ENCODE measurements around the gene RNF223. TPM values are rescaled to one million over a fixed set of nuclear protein-coding genes. Genes with fewer than 3 reads are reported as not detected.

Gene RNF223
- total and polyA plus RNA-seq, 2 of the 13 experiments (the other 11 are each of a cell fraction or from before 2014, with no cell fraction given): 0.03 TPM; not detected in 1

- no peak for TF ChIP-seq DNMT3B (CRISPR knock-in tag; conservative IDR thresholded peaks at IDR 0.05)
- TF ChIP-seq THYN1 (CRISPR knock-in tag; IDR thresholded peaks at IDR 0.05; ENCODE audit: borderline replicate concordance, low read depth): no peak
- TF ChIP-seq DMTF1 (CRISPR knock-in tag; IDR thresholded peaks at IDR 0.05): no peak
- TF ChIP-seq, protein P1, sequence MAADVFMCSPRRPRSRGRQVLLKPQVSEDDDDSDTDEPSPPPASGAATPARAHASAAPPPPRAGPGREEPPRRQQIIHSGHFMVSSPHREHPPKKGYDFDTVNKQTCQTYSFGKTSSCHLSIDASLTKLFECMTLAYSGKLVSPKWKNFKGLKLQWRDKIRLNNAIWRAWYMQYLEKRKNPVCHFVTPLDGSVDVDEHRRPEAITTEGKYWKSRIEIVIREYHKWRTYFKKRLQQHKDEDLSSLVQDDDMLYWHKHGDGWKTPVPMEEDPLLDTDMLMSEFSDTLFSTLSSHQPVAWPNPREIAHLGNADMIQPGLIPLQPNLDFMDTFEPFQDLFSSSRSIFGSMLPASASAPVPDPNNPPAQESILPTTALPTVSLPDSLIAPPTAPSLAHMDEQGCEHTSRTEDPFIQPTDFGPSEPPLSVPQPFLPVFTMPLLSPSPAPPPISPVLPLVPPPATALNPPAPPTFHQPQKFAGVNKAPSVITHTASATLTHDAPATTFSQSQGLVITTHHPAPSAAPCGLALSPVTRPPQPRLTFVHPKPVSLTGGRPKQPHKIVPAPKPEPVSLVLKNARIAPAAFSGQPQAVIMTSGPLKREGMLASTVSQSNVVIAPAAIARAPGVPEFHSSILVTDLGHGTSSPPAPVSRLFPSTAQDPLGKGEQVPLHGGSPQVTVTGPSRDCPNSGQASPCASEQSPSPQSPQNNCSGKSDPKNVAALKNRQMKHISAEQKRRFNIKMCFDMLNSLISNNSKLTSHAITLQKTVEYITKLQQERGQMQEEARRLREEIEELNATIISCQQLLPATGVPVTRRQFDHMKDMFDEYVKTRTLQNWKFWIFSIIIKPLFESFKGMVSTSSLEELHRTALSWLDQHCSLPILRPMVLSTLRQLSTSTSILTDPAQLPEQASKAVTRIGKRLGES (CRISPR knock-in tag; IDR thresholded peaks at IDR 0.05; ENCODE audit: borderline replicate concordance): no peak
- no peak for TF ChIP-seq ZNF230 (CRISPR knock-in tag; IDR thresholded peaks at IDR 0.05)
- peak; percentile 76 for TF ChIP-seq ZNF605 (CRISPR knock-in tag; IDR thresholded peaks at IDR 0.05)
- TF ChIP-seq, protein P2, sequence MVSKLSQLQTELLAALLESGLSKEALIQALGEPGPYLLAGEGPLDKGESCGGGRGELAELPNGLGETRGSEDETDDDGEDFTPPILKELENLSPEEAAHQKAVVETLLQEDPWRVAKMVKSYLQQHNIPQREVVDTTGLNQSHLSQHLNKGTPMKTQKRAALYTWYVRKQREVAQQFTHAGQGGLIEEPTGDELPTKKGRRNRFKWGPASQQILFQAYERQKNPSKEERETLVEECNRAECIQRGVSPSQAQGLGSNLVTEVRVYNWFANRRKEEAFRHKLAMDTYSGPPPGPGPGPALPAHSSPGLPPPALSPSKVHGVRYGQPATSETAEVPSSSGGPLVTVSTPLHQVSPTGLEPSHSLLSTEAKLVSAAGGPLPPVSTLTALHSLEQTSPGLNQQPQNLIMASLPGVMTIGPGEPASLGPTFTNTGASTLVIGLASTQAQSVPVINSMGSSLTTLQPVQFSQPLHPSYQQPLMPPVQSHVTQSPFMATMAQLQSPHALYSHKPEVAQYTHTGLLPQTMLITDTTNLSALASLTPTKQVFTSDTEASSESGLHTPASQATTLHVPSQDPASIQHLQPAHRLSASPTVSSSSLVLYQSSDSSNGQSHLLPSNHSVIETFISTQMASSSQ (IDR thresholded peaks at IDR 0.05; ENCODE audit: low read depth): no peak
- TF ChIP-seq, protein P2 (CRISPR knock-in tag; IDR thresholded peaks at IDR 0.05; ENCODE audit: borderline replicate concordance): peak; percentile 39; the same call in 1 of the 2 replicates
- no peak for TF ChIP-seq NCOR1 (IDR thresholded peaks at IDR 0.05; ENCODE audit: borderline replicate concordance, low read length)
- TF ChIP-seq ATF7 (IDR thresholded peaks at IDR 0.05): no peak
- peak; percentile 26; the same call in 1 of the 2 replicates for TF ChIP-seq ATF7 (CRISPR knock-in tag; IDR thresholded peaks at IDR 0.05)
- TF ChIP-seq, protein P3, sequence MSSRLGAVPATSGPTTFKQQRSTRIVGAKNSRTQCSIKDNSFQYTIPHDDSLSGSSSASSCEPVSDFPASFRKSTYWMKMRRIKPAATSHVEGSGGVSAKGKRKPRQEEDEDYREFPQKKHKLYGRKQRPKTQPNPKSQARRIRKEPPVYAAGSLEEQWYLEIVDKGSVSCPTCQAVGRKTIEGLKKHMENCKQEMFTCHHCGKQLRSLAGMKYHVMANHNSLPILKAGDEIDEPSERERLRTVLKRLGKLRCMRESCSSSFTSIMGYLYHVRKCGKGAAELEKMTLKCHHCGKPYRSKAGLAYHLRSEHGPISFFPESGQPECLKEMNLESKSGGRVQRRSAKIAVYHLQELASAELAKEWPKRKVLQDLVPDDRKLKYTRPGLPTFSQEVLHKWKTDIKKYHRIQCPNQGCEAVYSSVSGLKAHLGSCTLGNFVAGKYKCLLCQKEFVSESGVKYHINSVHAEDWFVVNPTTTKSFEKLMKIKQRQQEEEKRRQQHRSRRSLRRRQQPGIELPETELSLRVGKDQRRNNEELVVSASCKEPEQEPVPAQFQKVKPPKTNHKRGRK (CRISPR knock-in tag; IDR thresholded peaks at IDR 0.05): 0 out of 2 replicates have a peak, but pooled peaks have one; percentile 30
- peak; percentile 60; the same call in 1 of the 2 replicates for TF ChIP-seq FOXK1 (CRISPR knock-in tag; IDR thresholded peaks at IDR 0.05; ENCODE audit: borderline replicate concordance, low read depth)
- TF ChIP-seq MBNL3 (CRISPR knock-in tag; conservative IDR thresholded peaks at IDR 0.05): no peak
- TF ChIP-seq ZNF547 (CRISPR knock-in tag; IDR thresholded peaks at IDR 0.05): peak; percentile 84; the same call in 1 of the 2 replicates
- TF ChIP-seq ZNF614 (CRISPR knock-in tag; IDR thresholded peaks at IDR 0.05; ENCODE audit: borderline replicate concordance): 0 out of 2 replicates have a peak, but pooled peaks have one; percentile 12
Observed at GRCh38 chr1:1063945-1064831, 9.9 kb downstream of the RNF223 start (continued).

Measured in HepG2 (cell line).